ENCODE results near the gene NIT1. TPM values are rescaled to one million over a fixed set of nuclear protein-coding genes. Genes with fewer than 3 reads are reported as not detected.

Gene NIT1
- total RNA-seq: 39.1 and 40.6 TPM in 2 replicates

DNA sequence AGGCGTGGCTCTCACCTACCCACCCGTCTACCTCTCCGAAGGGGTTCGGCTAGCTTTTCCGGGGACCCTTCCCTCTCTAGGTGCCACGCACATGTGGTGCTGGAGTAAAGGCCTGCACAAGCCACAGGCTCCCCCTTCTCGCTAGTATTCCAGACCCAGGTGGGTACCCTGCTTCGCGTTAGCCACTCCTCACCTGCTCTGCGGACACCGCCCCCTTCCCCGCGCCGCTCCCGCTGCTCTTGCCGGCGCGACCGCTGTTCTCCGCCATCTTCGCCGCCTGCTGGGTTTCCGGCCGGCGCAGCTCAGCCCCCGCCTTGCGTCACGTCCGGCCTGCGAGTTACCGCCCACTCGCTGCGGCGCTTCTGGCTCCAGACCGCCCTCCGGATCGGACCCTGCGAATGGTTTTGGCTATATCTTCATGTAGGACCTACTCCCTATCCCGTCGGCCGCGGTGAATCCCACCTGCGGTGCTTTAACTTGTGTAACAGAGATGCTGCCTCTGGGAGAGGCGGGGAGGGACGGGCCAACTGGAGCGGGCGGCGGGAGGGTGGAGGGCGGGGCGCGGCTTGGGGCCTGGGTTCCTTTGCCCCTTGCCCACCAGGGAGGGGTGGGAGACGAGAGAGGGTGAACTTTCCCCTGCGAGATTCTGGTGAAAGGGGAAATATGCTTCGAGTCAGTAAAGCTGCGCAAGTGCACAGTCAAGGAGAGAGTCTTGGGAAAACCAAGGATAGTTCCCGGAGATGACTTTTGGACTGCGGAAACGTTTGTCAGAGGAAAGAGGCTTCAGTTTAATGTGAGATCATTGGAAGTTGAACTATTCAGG, at the start of gene NIT1, which contains the start of gene PFDN2:
NIT1 (plus strand) TSS at position 347 of the 823 bp plus-strand sequence; CDS start at position 419, 72 bp downstream.
PFDN2 (minus strand) TSS at position 279 of the 823 bp plus-strand sequence; CDS start at position 268, 11 bp downstream.
- intact Hi-C loops (cut with micrococcal nuclease): loop anchor here (1.0 to 10.0 kb wide), 6 partner anchors 20 to 1193 kb away; partner anchors contain the start of genes DCAF8, KLHDC9, SDHC and TAGLN2

DNA sequence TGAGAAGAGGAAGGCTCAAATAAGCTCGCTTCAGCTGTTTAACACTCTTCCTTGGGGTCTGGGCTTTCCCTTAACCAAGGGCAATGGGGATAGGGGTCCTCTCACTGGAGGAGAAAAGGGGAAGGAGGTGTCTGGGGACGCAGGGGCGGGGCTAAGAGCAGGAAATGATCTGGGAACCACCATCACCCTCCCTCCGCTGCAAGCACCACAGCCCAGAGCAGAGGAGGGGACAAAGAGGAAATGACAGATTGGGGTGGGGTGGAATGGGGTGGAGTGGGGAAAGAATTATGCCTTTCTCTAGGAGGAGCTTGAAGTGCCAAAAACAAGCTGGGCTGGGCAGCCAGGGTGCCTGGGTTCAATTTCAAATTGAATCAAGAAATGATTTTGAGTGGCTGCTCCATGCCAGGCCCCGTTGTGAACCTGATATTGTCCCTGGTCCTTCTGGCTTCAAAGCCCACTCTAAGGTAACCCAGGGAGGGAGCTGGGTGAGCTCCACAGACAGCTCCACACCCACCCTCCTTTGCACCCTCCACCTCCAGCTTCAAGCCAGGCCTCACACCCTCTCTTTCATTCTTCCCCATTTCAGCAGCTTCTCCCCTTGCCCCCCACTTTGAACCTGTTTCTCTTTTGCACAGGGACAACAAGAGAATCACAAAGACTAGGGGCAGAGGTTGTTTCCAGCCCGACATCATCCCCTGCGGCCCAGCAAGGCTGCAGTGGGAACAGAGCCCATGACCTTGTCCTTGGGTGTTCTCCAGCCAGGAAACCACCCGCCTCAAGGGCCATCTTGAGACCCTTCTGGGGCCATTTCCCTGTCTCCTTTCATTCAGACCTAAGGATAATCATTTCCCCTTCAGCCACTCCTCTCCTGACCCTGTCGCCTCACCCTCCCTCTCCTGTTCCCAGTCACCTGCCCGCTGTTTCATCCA, 49.3 kb upstream of the NIT1 start:
- intact Hi-C loops (cut with micrococcal nuclease): loop anchor here (1.0 to 5.0 kb wide), 8 partner anchors 23 to 324 kb away; partner anchors contain the start of genes F11R, UFC1 and USF1

DNA sequence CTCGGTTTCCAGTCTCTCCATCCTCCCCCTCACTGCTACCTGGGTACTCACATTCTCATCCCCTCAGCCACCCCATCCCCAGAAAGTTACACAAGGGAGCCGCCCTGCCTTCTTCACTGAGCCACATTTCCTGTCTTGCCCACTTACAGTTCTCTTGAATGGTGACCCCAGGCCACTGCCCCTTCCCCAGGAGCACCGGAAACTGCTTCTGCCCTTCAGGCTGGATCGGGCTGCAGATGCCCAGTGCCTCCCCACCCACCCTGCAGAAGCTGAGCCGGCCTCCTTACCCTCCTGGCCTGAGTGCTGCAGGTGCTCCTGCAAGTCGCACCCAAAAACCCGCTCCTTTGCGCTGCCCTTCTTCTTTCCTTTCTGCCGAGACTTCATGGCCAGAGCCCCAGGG, 48.7 kb upstream of the NIT1 start:
- intact Hi-C loops (cut with micrococcal nuclease): loop anchor here (2.0 to 5.0 kb wide), 2 partner anchors 72 to 323 kb away; no protein-coding TSS in a partner anchor

DNA sequence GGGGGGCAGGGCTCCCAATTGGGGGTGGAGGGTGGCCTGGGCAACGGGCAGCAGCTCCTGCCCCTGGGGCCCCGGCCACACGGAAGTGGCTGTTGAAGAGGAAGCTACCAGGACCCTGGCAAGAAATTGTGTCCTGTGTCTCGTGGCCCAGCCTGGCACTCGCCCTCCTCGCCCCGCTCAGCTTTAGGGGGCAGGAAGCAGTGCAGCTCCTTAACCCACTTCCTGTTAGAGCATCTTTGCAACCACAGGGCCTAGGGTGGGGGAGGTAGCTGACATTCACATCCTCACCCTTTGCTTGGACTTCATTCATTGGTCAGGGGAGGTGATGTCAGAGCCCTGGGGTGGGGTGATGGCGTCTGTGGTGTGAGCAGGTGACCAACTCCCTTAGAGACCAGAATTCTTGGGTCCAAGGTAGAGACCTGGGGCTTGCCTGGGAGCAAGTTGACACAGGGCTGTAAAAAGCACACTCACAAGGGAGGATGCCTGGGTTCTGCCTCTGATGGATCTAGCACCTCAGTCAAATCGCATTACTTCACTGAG, 48.1 kb upstream of the NIT1 start, which contains the start of gene ARHGAP30:
ARHGAP30 (minus strand) TSS at position 161 of the 540 bp plus-strand sequence. CDS start 267 bp downstream, outside the sequence.
- intact Hi-C loops (cut with micrococcal nuclease): loop anchor here (1.0 to 5.0 kb wide), 4 partner anchors 28 to 322 kb away; partner anchors contain the start of gene DEDD

DNA sequence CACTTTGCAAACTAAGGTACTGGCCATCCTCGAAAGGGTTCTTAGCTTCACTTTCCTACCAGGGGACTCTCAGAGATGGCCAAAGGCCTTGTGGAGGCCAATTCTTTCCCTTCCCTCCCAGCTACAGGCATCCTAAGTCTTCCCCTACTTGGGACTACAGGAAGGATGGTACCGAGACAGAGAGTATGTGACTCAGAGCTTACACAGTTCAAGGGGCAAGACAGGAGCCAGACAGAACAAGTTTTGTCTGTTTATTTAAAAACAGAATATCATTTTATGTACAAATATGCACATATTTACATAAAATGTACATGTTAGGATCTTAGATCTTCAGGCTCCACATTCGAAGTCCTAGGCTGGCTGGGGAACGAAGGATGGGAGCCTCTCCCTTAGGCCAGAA, 47.1 kb upstream of the NIT1 start:
- intact Hi-C loops (cut with micrococcal nuclease): loop anchor here (1.0 kb wide), 2 partner anchors 27 to 62 kb away; partner anchors contain the start of gene DEDD

- intact Hi-C loops (cut with micrococcal nuclease): no loop called here
Observed at GRCh38 chr1:161071886-161072371, 46.0 kb upstream of the NIT1 start.

- intact Hi-C loops (cut with micrococcal nuclease): no loop called here
Observed at GRCh38 chr1:161072751-161073449, 45.0 kb upstream of the NIT1 start.

DNA sequence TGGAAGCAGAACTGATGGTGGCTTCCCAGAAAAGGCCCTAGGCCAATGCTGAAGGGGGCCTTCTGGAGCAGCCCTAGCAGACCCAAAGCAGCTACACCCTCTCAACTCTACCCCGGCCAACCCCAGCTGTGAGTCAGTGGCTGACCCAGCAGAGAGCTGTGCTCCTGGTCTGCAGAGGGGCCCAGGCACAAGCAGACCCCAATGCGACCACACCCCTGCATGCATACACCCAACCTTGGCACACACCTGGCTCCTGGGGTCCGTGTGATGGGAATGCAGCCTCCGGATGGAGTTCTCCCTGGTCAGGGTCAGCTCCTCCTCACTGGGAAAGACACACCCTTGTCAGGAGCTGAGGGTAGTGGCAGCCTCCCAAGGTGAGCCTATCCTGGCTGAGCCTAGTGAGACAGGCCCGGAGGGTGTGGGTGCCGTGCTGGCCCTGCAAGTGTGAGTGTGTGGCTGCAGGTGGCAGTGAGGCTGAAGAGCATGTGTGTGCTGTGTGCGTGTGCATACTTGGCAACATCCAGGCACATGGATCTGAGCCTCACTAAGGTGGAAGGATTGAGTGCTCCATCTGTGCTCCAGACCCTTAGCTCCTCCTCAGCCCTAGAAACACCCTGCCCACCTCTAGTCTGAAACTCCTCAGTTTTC, 44.3 kb upstream of the NIT1 start:
- intact Hi-C loops (cut with micrococcal nuclease): no loop called here

DNA sequence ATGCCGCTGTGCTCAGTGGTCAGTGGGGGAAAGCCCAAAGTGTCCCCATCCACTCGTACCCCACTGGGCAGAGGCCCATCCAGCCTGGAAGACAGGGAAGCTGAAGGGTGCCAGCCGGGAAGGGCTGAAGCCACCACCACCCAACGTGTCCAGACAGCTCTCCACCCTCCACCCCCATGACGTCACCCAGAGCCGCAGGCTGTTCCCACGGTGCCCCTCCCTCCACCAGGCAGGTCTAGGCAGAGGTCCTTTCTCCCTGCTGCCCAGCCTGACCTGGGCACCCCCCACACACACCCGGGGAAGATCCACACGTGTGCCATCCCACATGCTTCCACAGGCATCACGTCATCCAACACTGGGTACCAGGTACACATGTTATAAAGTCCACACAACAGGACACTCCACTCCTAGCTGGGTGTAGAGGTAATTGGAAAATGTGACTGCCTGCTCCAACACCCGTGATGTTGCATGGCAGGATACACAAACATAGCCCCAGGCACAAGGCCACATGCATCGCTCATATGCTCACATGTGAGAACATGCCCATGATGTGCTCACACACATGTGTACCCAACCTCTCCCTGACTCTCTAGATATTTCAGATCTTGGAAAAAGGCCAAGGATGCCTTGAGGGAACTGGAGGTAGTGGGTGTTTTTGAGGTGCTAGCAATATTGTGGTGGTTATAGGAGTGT, 43.1 kb upstream of the NIT1 start:
- intact Hi-C loops (cut with micrococcal nuclease): no loop called here

DNA sequence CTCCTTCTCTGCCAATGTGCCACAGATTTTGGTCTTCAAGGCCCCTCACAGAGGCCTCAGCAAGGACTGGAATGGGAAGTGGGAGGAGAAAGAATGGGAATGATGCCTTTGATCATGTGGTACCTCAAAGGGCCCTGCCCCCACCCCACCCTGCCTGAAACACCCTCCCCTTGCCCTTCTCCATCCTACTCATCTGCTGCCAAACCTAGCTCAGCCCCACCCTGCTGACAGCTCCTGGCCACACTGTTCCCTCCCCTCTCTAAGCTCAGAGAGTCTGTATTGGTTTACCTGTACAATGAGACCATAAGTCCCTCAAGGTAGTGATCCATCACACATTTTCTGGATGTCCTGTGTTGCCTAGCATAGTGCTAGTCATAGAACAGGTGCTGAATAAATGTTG, 41.5 kb upstream of the NIT1 start:
- intact Hi-C loops (cut with micrococcal nuclease): no loop called here

DNA sequence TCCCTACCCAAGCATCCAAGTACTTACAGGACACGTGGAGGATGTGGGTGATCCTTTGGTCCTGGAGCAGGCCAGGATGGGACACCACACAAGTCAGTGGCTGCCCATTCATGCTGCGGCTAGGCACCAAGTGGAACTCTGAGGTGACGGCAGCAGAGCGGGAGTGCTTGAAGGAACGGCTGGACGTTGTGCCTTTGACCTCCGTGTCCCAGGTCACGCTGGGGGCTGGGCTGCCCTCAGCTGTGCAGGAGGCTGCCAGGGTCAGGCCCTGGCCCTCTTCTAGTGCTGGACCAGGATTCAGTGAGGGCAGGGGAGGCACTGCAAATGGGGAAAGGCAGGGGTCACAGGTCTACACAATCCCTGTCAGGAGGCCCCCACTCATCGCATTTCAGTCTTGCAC, 40.5 kb upstream of the NIT1 start:
- intact Hi-C loops (cut with micrococcal nuclease): no loop called here

DNA sequence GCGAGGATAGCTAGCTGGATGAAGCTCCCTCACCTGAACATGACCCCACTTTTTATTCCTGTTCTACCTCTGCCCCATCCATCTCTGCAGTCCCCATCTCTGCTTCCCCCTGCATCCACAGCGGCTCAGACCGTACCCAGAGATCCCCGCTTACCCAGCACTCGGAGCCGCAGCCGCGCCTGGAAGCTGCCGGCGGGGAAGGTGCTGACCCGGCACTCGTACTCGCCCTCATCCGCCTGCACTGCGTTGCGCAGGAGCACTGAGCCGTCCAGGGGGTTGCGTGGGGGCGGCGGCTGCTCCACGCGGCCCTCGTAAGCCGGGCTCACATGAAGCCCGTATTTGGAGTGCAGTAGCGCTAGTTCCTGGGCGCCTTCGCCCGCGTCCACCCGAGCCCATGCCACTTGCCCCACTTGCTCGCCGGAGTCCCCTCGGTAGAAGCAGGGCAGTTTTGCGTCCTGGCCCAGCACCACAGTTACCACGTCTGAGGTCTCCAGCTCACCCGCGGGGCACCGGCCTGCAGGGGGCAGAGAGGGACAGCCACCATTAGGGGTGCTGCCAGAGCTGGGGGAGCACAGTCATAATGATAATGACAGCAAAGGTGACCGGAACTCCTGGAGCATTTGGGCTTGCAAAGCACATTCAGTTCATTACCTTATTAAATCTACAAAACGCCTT, 38.3 kb upstream of the NIT1 start:
- intact Hi-C loops (cut with micrococcal nuclease): no loop called here

DNA sequence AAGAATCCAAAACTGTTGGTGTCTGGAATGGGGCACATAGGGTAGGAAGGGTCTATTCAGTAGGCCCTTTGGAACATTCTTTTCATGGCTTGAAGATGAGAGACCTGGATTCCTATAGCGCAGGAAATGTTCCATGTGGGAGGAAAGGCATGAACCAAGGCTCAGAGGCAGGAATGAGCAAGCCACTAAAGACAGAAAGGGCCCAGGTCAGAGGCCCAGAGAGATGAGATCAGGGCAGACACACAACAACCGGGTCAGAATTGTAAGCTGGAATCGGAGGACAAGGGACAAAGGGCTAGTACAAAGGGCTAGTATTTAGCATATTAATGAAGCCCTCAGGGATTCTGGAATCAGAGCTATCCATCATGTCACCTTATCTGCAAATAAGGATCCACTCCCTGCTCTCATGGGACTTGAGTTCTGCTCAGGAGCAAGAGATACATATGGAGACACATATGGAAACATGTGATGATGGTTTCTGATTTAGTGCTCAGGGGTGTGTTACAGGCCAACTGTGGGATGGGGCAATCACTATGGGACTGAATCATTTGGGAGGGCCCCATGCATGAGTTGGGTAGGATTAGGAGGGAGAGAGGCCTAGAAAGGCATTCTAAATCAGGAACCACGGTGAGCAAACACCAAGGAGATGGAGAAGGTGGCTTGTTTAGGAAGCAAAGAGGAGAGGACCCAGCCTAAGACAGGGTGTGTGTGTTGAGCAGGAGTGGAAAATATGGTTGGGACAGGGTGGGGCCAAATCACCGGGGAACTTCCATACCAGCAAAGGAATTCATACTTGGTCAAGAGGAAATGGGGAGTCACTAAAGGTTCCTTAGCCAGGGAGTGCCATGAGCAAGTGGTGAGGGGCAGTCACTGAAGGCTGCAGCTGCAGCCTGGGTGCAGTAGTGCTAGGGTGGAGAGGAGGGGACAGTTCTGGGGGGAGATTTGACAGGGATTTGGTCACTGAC, 37.2 kb upstream of the NIT1 start:
- intact Hi-C loops (cut with micrococcal nuclease): no loop called here

DNA sequence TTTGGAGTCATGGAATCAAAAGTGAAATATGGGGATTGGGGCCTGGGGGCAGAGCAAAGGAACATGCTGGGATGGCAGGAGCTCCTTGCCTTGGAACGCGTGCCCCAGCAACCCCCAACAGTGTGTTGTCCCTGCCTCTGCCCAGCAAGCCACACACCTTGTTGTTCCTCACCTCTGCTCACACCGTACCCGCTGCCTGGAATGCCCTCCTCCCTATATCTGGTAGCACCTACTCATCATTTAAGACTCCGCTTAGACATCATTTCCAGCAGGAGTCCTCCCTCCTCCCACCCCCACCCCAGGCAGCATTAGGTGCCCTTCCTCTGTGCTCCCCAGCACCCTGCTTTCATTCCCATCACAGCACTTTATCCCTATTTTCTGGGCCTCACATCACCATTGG, 36.4 kb upstream of the NIT1 start:
- intact Hi-C loops (cut with micrococcal nuclease): no loop called here

- intact Hi-C loops (cut with micrococcal nuclease): no loop called here
Observed at GRCh38 chr1:161082483-161082882, 35.4 kb upstream of the NIT1 start.

- intact Hi-C loops (cut with micrococcal nuclease): no loop called here
Observed at GRCh38 chr1:161082996-161083747, 34.7 kb upstream of the NIT1 start.
